ENCODE data around the gene FAM117A. TPM values are rescaled to one million over a fixed set of nuclear protein-coding genes. Genes with fewer than 3 reads are reported as not detected.

Gene FAM117A
- total RNA-seq, 2 experiments from 2014 or later: 23.2 to 26.5 TPM

DNA sequence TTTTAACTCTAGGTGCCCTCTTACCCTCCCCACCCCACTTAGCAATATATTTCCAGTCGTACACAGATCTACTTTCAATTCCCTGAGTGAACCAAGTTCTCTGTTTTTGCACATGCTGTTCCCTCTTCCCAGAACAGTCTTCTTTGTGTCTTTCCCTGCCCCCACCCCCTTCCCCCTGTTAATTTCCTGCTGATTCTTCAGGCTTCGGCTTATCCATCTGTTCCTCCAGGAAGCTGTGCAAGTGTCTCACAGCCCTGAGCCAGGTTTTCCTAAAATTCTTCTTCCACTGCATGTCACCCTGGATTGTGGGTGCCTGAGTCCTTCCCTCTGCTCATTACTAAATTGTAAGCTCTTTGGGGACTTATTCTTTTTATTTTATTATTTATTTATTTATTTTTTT, 73.7 kb downstream of the FAM117A start:
- Histone ChIP-seq H3K4me1 (ENCODE audit: insufficient read depth, low read length) (peaks cover 53% of the 10 kb centered on the region), H3K36me3 (ENCODE audit: insufficient read depth, low read length) (no peaks in the 10 kb centered on the region), H3K27ac (ENCODE audit: low read depth in 1 of 2, low read length in 2 of 2) (no peak overlapping the region), H3K4me3 (ENCODE audit: low read length) (no peak overlapping the region), H3K9me3 (ENCODE audit: control insufficient read depth in 1 of 2, insufficient read depth in 1 of 2, low read length in 2 of 2) (no peaks in the 10 kb centered on the region), H3K27me3 (ENCODE audit: control insufficient read depth in 1 of 2, insufficient read depth in 2 of 2, low read length in 2 of 2) (no peaks in the 10 kb centered on the region)
- H3K9me3 Mint-ChIP-seq: no peaks in the 10 kb centered on the region
- peak overlapping the region; percentile 31 for H3K27ac Mint-ChIP-seq
- intact Hi-C loops (cut with DNase I, micrococcal nuclease): loop anchor here in 1 of 2 experiments (5.0 to 10.0 kb wide), 4 partner anchors 75 to 305 kb away; partner anchors contain the start of genes DLX3, NGFR and PHB1
- ATAC-seq (ENCODE audit: poor library complexity) (no peak), DNase-seq (no peak)
- ChIA-PET POLR2A (interaction anchor here (0.8 kb wide), 1 partner anchor 13 kb away, joined by 4 read pairs; no protein-coding TSS in a partner anchor), CTCF (no interaction called here)
- peaks cover 5% of the 10 kb centered on the region for H3K36me3 Mint-ChIP-seq (ENCODE audit: low read depth)
- peaks cover 52% of the 10 kb centered on the region for H3K4me1 Mint-ChIP-seq (ENCODE audit: low read depth)
- H3K4me3 Mint-ChIP-seq: no peak overlapping the region
- TF ChIP-seq, protein P1, sequence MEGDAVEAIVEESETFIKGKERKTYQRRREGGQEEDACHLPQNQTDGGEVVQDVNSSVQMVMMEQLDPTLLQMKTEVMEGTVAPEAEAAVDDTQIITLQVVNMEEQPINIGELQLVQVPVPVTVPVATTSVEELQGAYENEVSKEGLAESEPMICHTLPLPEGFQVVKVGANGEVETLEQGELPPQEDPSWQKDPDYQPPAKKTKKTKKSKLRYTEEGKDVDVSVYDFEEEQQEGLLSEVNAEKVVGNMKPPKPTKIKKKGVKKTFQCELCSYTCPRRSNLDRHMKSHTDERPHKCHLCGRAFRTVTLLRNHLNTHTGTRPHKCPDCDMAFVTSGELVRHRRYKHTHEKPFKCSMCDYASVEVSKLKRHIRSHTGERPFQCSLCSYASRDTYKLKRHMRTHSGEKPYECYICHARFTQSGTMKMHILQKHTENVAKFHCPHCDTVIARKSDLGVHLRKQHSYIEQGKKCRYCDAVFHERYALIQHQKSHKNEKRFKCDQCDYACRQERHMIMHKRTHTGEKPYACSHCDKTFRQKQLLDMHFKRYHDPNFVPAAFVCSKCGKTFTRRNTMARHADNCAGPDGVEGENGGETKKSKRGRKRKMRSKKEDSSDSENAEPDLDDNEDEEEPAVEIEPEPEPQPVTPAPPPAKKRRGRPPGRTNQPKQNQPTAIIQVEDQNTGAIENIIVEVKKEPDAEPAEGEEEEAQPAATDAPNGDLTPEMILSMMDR (IDR thresholded peaks at IDR 0.05): no peak
- H3K27me3 Mint-ChIP-seq: no peaks in the 10 kb centered on the region

DNA sequence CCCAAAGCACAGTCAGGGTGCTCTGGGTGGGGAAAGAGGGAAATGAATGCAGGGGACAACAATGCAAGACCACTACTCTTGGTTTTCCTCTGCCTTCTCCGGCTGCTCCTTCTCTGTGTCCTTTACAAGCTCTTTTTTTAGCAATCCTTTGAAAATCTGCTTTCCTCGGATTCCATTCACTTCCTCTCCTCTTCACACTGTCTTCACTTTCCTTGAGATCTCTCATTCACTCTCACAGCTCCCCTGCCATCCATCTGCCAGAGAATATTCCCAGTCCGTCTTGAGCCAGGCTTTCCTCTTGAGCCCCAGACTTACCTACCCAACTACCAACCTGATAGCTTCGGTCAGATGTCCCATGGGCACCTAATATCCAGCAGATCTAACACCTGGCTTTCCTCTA, 75.1 kb downstream of the FAM117A start:
- H3K9me3 Mint-ChIP-seq: no peaks in the 10 kb centered on the region
- peaks cover 47% of the 10 kb centered on the region for H3K4me1 Mint-ChIP-seq (ENCODE audit: low read depth)
- POLR2A ChIA-PET: interaction anchor here (0.6 to 1.4 kb wide), 5 partner anchors 10 to 38 kb away, joined by 3 to 7 read pairs (median 3); partner anchors contain the start of gene SPOP
- Histone ChIP-seq H3K4me1 (ENCODE audit: insufficient read depth, low read length) (peaks cover 49% of the 10 kb centered on the region), H3K9me3 (ENCODE audit: control insufficient read depth in 1 of 2, insufficient read depth in 1 of 2, low read length in 2 of 2) (no peaks in the 10 kb centered on the region), H3K27me3 (ENCODE audit: control insufficient read depth in 1 of 2, insufficient read depth in 2 of 2, low read length in 2 of 2) (no peaks in the 10 kb centered on the region), H3K4me3 (ENCODE audit: low read length) (peak overlapping the region; percentile 30), H3K27ac (ENCODE audit: low read depth in 1 of 2, low read length in 2 of 2) (no peak overlapping the region), H3K36me3 (ENCODE audit: insufficient read depth, low read length) (no peaks in the 10 kb centered on the region)
- TF ChIP-seq, protein P1 (IDR thresholded peaks at IDR 0.05): no peak
- ATAC-seq (ENCODE audit: poor library complexity) (no peak), DNase-seq (no peak)
- H3K27ac Mint-ChIP-seq: peak overlapping the region; percentile 89
- CTCF ChIA-PET: interaction anchor here (1.7 kb wide), 1 partner anchor 119 kb away, joined by 12 read pairs; no protein-coding TSS in a partner anchor
- H3K27me3 Mint-ChIP-seq: no peaks in the 10 kb centered on the region
- H3K36me3 Mint-ChIP-seq (ENCODE audit: low read depth): peaks cover 5% of the 10 kb centered on the region
- intact Hi-C loops (cut with DNase I, micrococcal nuclease): no loop called here
- H3K4me3 Mint-ChIP-seq: peak overlapping the region; percentile 87

DNA sequence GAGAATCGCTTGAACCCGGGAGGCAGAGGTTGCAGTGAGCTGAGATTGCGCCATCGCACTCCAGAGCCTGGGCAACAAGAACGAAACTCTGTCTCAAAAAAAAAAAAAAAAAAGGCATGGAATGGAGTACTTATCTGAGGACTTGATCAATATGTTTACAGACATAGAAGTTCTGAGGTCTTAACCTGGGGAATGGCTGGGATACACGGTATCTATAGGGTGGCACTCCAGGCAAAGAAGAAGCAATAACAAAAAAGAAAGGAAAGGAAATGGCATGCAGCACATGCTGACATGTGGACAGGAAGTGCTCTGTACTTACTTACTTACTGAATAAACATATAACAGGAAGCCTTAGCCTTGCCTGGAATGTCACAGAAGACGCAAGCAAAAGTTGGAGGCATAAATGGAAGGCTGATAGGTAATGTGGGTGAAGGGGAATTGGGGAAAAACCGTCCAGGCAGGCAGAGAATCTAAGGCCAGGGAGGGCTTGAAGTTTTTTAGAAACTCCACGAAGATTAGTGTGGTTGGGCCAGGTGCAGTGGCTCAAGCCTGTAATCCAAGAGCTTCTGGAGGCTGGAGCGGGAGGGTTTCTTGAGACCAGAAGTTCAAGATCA, 75.9 kb downstream of the FAM117A start:
- Mint-ChIP-seq H3K27me3 (no peaks in the 10 kb centered on the region), H3K36me3 (ENCODE audit: low read depth) (peaks cover 5% of the 10 kb centered on the region), H3K27ac (peak overlapping the region; percentile 89), H3K4me3 (peak overlapping the region; percentile 85), H3K9me3 (no peaks in the 10 kb centered on the region), H3K4me1 (ENCODE audit: low read depth) (peaks cover 43% of the 10 kb centered on the region)
- TF ChIP-seq, protein P1 (IDR thresholded peaks at IDR 0.05): no peak
- Histone ChIP-seq H3K36me3 (ENCODE audit: insufficient read depth, low read length) (no peaks in the 10 kb centered on the region), H3K27me3 (ENCODE audit: control insufficient read depth in 1 of 2, insufficient read depth in 2 of 2, low read length in 2 of 2) (no peaks in the 10 kb centered on the region), H3K27ac (ENCODE audit: low read depth in 1 of 2, low read length in 2 of 2) (peak overlapping the region; percentile 55 to 61), H3K9me3 (ENCODE audit: control insufficient read depth in 1 of 2, insufficient read depth in 1 of 2, low read length in 2 of 2) (no peaks in the 10 kb centered on the region), H3K4me3 (ENCODE audit: low read length) (peak overlapping the region; percentile 30), H3K4me1 (ENCODE audit: insufficient read depth, low read length) (peaks cover 49% of the 10 kb centered on the region)
- DNase-seq: peak in 5 of 14 experiments; percentile 8 to 74 (median 54)
- peak; percentile 94 for ATAC-seq (ENCODE audit: poor library complexity)
- intact Hi-C loops (cut with DNase I, micrococcal nuclease): no loop called here
- CTCF ChIA-PET: interaction anchor here (1.5 to 1.7 kb wide), 2 partner anchors 118 kb away, joined by 5 to 12 read pairs; no protein-coding TSS in a partner anchor
- POLR2A ChIA-PET: interaction anchor here (0.6 to 2.0 kb wide), 7 partner anchors 11 to 77 kb away, joined by 3 to 9 read pairs (median 3); partner anchors contain the start of gene SPOP

Data from CD4-positive, alpha-beta T cell (primary cell).